ENCODE data around the gene CDK14. TPM values are rescaled to one million over a fixed set of nuclear protein-coding genes. Genes with fewer than 3 reads are reported as not detected.

CDK14 gene
- total RNA-seq, 4 donors from 2014 or later: 29.3 to 37.8 (median 33.0) TPM

- H3K9me3 ChIP-seq: no peaks in the 10 kb centered on the region
- TF ChIP-seq CTCF (IDR thresholded peaks at IDR 0.05) (no peak), POLR2A (IDR thresholded peaks at IDR 0.05) (no peak)
- WGBS, 2 donors: 61 to 63% methylated on average over 1 of the region's 1 CpG
- H3K36me3 ChIP-seq: no peaks in the 10 kb centered on the region
- no peaks in the 10 kb centered on the region for H3K4me1 ChIP-seq
- H3K27me3 ChIP-seq: no peaks in the 10 kb centered on the region
- intact Hi-C loops (cut with DNase I): no loop called here
- H3K4me3 ChIP-seq (replicated peaks in 1 of 3): no peak overlapping the region
- no peak overlapping the region for H3K27ac ChIP-seq
- DNase-seq: no peak
Measured at GRCh38 chr7:91180746-91181145, 584.6 kb downstream of the CDK14 start.

- Histone ChIP-seq H3K27me3 (no peaks in the 10 kb centered on the region), H3K9me3 (no peaks in the 10 kb centered on the region), H3K27ac (no peak overlapping the region), H3K36me3 (no peaks in the 10 kb centered on the region), H3K4me1 (no peaks in the 10 kb centered on the region), H3K4me3 (replicated peaks in 1 of 3) (no peak overlapping the region)
- no peak for DNase-seq
- intact Hi-C loops (cut with DNase I): no loop called here
- TF ChIP-seq CTCF (IDR thresholded peaks at IDR 0.05): no peak
- no peak for TF ChIP-seq POLR2A (IDR thresholded peaks at IDR 0.05)
Measured at GRCh38 chr7:91181949-91182348, 585.8 kb downstream of the CDK14 start.

- no peaks in the 10 kb centered on the region for H3K36me3 ChIP-seq
- DNase-seq: no peak
- H3K4me1 ChIP-seq: no peaks in the 10 kb centered on the region
- TF ChIP-seq POLR2A (IDR thresholded peaks at IDR 0.05): no peak
- TF ChIP-seq CTCF (IDR thresholded peaks at IDR 0.05): no peak
- no peak overlapping the region for H3K27ac ChIP-seq
- no peaks in the 10 kb centered on the region for H3K27me3 ChIP-seq
- H3K4me3 ChIP-seq (replicated peaks in 1 of 3): no peak overlapping the region
- H3K9me3 ChIP-seq: no peaks in the 10 kb centered on the region
- intact Hi-C loops (cut with DNase I): no loop called here
- 69 to 77% methylated on average over 5 of the region's 5 CpGs for WGBS, 2 donors
Measured at GRCh38 chr7:91182819-91183764, 587.0 kb downstream of the CDK14 start.

- WGBS, 2 donors: 93 to 98% methylated on average over 2 of the region's 2 CpGs
Measured at GRCh38 chr7:91185771-91186170, 589.6 kb downstream of the CDK14 start.

More at GRCh38 chr7:91185771-91186170, 589.6 kb downstream of the CDK14 start:
- no peak for DNase-seq
- intact Hi-C loops (cut with DNase I): no loop called here
- TF ChIP-seq POLR2A (IDR thresholded peaks at IDR 0.05): no peak
- TF ChIP-seq CTCF (IDR thresholded peaks at IDR 0.05): no peak
- H3K9me3 ChIP-seq: no peaks in the 10 kb centered on the region
- no peak overlapping the region for H3K4me3 ChIP-seq (replicated peaks in 1 of 3)
- no peaks in the 10 kb centered on the region for H3K27me3 ChIP-seq
- H3K36me3 ChIP-seq: no peaks in the 10 kb centered on the region
- H3K4me1 ChIP-seq: no peaks in the 10 kb centered on the region
- no peak overlapping the region for H3K27ac ChIP-seq
